Measurements from ENCODE around the gene LDAH.

DNA sequence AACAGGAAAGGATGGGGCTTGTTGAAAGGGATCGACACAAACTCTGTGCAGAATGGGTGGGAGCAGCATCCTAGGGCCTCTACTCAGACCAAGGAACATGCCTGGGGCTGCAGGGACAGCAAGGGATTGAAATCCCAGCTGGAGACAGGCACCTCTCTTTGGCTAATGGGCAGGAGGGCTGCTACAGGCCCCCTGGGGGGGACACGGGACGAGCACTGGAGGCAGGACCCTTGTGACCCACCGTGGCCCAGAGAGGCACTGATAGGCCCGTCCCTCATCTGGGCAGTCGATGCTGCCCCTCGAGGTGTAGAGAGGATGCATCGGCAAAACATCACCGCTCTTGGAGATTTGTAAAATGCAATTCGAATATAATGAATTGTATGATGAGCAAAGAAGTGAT, 177.1 kb downstream of the LDAH start:
- TF ChIP-seq HDGF (IDR thresholded peaks at IDR 0.05; ENCODE audit: borderline replicate concordance) (no peak), ARNT (IDR thresholded peaks at IDR 0.05) (no peak), PKNOX1 (IDR thresholded peaks at IDR 0.05) (no peak), NFRKB (IDR thresholded peaks at IDR 0.05) (no peak), TARDBP (IDR thresholded peaks at IDR 0.05) (no peak), FOXK2 (IDR thresholded peaks at IDR 0.05) (no peak), ELF4 (IDR thresholded peaks at IDR 0.05) (no peak), FOXA1 (IDR thresholded peaks at IDR 0.05) (no peak), BHLHE40 (IDR thresholded peaks at IDR 0.05; ENCODE audit: borderline replicate concordance) (no peak), FOXM1 (IDR thresholded peaks at IDR 0.05; ENCODE audit: borderline replicate concordance) (no peak), CTBP1 (IDR thresholded peaks at IDR 0.05; ENCODE audit: borderline replicate concordance) (no peak)

Data from HEK293T (cell line).